GM12891 (cell line): ENCODE results near the gene ASXL1.

Source experiments
- POLR2A ChIP-seq: IDR thresholded peaks from 2 replicates; pipeline ENCODE4 v1.6.1; 2011; ENCODE audit warnings: low read depth, low read length, control low read depth
- POLR2AphosphoS5 ChIP-seq: IDR thresholded peaks from 2 replicates; pipeline ENCODE4 v1.6.1; 2011; ENCODE audit warnings: low read depth, low read length, control low read depth

- no peak for TF ChIP-seq POLR2A
- no peak for TF ChIP-seq POLR2AphosphoS5
Observed at GRCh38 chr20:32455901-32456701, 98.0 kb downstream of the ASXL1 start.
